Calu3 (cell line): ENCODE results near the gene EIF2S3. TPM values are rescaled to one million over a fixed set of nuclear protein-coding genes. Genes with fewer than 3 reads are reported as not detected.

Source experiments
- Bru-seq: library from RNA; stranded (reverse); fragments of 400-500 nt; gene quantifications from one replicate; lab custom pipeline; 2021; lab: Mats Ljungman, UMichigan
- BruChase-seq, 2 experiments: library from RNA; stranded (reverse); fragments of 400-500 nt; gene quantifications; one replicate each; lab custom pipeline; 2021; lab: Mats Ljungman, UMichigan
- BruUV-seq: library from RNA; stranded (reverse); fragments of 400-500 nt; replicated peaks from 2 replicates; lab custom pipeline; 2021; lab: Mats Ljungman, UMichigan
- CTCF ChIA-PET: fragments of 300-600 bp; sonication (Branson Sonifier 250); formaldehyde crosslinking; loops from one replicate; lab custom pipeline; 2022; ENCODE audit warnings: antibody characterized with exemption; lab: Charles Lee
- DNase-seq: peaks from one replicate; pipeline ENCODE4 v3.0.0; 2022
- H3K27ac Mint-ChIP-seq: one replicate; pipeline ENCODE4 v1.8.0; 2022; ENCODE audit warnings: mixed read lengths; ENCODE audit not compliant: unreplicated experiment
- H3K27me3 Mint-ChIP-seq: one replicate; pipeline ENCODE4 v1.8.0; 2022; ENCODE audit warnings: mixed read lengths; ENCODE audit not compliant: unreplicated experiment
- H3K36me3 Mint-ChIP-seq: one replicate; pipeline ENCODE4 v1.8.0; 2022; ENCODE audit warnings: mild to moderate bottlenecking, moderate library complexity, mixed read lengths; ENCODE audit not compliant: insufficient read depth, unreplicated experiment
- H3K4me1 Mint-ChIP-seq: one replicate; pipeline ENCODE4 v1.8.0; 2022; ENCODE audit warnings: mild to moderate bottlenecking, low read depth, mixed read lengths; ENCODE audit not compliant: unreplicated experiment
- H3K4me3 Mint-ChIP-seq: one replicate; pipeline ENCODE4 v1.8.0; 2022; ENCODE audit warnings: mild to moderate bottlenecking, low read depth, moderate library complexity, mixed read lengths; ENCODE audit not compliant: unreplicated experiment
- H3K9me3 Mint-ChIP-seq: one replicate; pipeline ENCODE4 v1.8.0; 2022; ENCODE audit warnings: low read depth, mixed read lengths; ENCODE audit not compliant: unreplicated experiment
- CTCF ChIP-seq: fragments of 200-600 bp; IDR thresholded peaks from one replicate; pipeline ENCODE4 v1.8.0; 2022; ENCODE audit warnings: antibody characterized with exemption; ENCODE audit not compliant: unreplicated experiment
- intact Hi-C: fragments of 100-400 bp; cut with micrococcal nuclease; formaldehyde crosslinking; loops from one replicate; pipeline ENCODE4 v1.10.0; 2022; ENCODE audit not compliant: unreplicated experiment
- long read RNA-seq: library from polyadenylated mRNA; stranded (forward); transcript quantifications from one replicate; pipeline ENCODE4 v2.0.0, GENCODE V29; 2022
- total RNA-seq: library from RNA; stranded (reverse); gene quantifications from 2 replicates; pipeline ENCODE4 v1.2.3, GENCODE V29; 2022

Gene EIF2S3
- total RNA-seq (255 and 277 TPM in 2 replicates), Bru-seq, nascent RNA (percentile 97 among the genes with signal in this experiment), BruChase-seq, experiment 1, labeled RNA remaining after a 6-hour chase (percentile 99 among the genes with signal in this experiment), BruChase-seq, experiment 2, labeled RNA remaining after a 2-hour chase (percentile 99 among the genes with signal in this experiment)
- long read RNA-seq, transcript EIF2S3-201 (12 exons, 2,858 nt) = major isoform, 214 of 277 reads
- long read RNA-seq, partial matches to known transcripts = 4 of 277 reads
- long read RNA-seq, other reads (novel, unspliced or antisense) = 59 of 277 reads

- CTCF ChIA-PET = interaction anchor here (0.6 to 2.3 kb wide), 9 partner anchors 29 to 713 kb away, joined by 3 to 22 read pairs (median 7); partner anchors contain the start of genes ACOT9, APOO and CXorf58
- H3K4me1 Mint-ChIP-seq = no peaks in the 10 kb centered on the region
- peaks cover 12% of the 10 kb centered on the region for H3K36me3 Mint-ChIP-seq
- BruUV-seq = TSS peak; percentile 87
- H3K9me3 Mint-ChIP-seq = no peaks in the 10 kb centered on the region
- TF ChIP-seq CTCF = peak; percentile 48
- H3K4me3 Mint-ChIP-seq = no peak within 1 kb of the TSS
- no peaks in the 10 kb centered on the region for H3K27me3 Mint-ChIP-seq
- H3K27ac Mint-ChIP-seq = no peak within 1 kb of the TSS
- DNase-seq = peak; percentile 89
- intact Hi-C loops = loop anchor here (2.0 kb wide), 1 partner anchor 146 kb away; the partner anchor contains the start of gene CXorf58
Measured at GRCh38 chrX:24054182-24055042, at the start of gene EIF2S3. EIF2S3 (plus strand) TSS chrX:24054956; CDS start chrX:24054969, 13 bp downstream.

- Mint-ChIP-seq H3K27me3 (no peaks in the 10 kb centered on the region), H3K27ac (no peak overlapping the region), H3K4me3 (no peak overlapping the region), H3K4me1 (no peaks in the 10 kb centered on the region), H3K36me3 (no peaks in the 10 kb centered on the region), H3K9me3 (no peaks in the 10 kb centered on the region)
- CTCF ChIA-PET = no interaction called here
- no peak for DNase-seq
- intact Hi-C loops = no loop called here
- no TSS peak for BruUV-seq
- no peak for TF ChIP-seq CTCF
Measured at GRCh38 chrX:24005028-24005427, 49.7 kb upstream of the EIF2S3 start.

GRCh38 chrX:24005867-24006266 lies 48.9 kb upstream of the EIF2S3 start:
- Mint-ChIP-seq H3K36me3 (no peaks in the 10 kb centered on the region), H3K9me3 (no peaks in the 10 kb centered on the region), H3K4me3 (no peak overlapping the region), H3K27me3 (no peaks in the 10 kb centered on the region), H3K27ac (no peak overlapping the region), H3K4me1 (no peaks in the 10 kb centered on the region)
- intact Hi-C loops = no loop called here
- TF ChIP-seq CTCF = no peak
- no TSS peak for BruUV-seq
- no peak for DNase-seq
- CTCF ChIA-PET = no interaction called here

- no peak for DNase-seq
- Mint-ChIP-seq H3K4me3 (no peak overlapping the region), H3K27ac (no peak overlapping the region), H3K36me3 (no peaks in the 10 kb centered on the region), H3K9me3 (no peaks in the 10 kb centered on the region), H3K27me3 (no peaks in the 10 kb centered on the region), H3K4me1 (peaks cover 7% of the 10 kb centered on the region)
- TF ChIP-seq CTCF = no peak
- intact Hi-C loops = no loop called here
- CTCF ChIA-PET = no interaction called here
- BruUV-seq = no TSS peak
Measured at GRCh38 chrX:24012266-24012665, 42.5 kb upstream of the EIF2S3 start.
